HCT116 (cell line): ENCODE measurements around the gene NDUFAF5. TPM values are rescaled to one million over a fixed set of nuclear protein-coding genes. Genes with fewer than 3 reads are reported as not detected.

Experiments
- ATAC-seq: fragments of 200-7000 bp; cut with Tn5 transposase; 2 replicates; pipeline ENCODE4 v1.9.1; 2020; ENCODE audit warnings: mild to moderate bottlenecking, moderate library complexity
- BruUV-seq: library from RNA; stranded (reverse); fragments of 400-500 nt; replicated peaks from 2 replicates; lab custom pipeline; 2021; lab: Mats Ljungman, UMichigan
- CTCF ChIA-PET: fragments of 300-600 bp; sonication (Branson Sonifier 250); formaldehyde crosslinking; loops from one replicate; lab custom pipeline; 2021; ENCODE audit warnings: antibody characterized with exemption; lab: Charles Lee
- POLR2A ChIA-PET: fragments of 300-600, 350-600 bp; sonication (Branson Sonifier 250); formaldehyde crosslinking; loops from one replicate; lab custom pipeline; 2021; ENCODE audit warnings: antibody characterized with exemption; lab: Charles Lee
- RAD21 ChIA-PET, 2 experiments: fragments of 300-600 bp; sonication (Branson Sonifier 250); formaldehyde crosslinking; loops; one replicate each; lab custom pipeline; 2023; ENCODE audit warnings: low total read pairs in 2 of 2; ENCODE audit not compliant: uncharacterized antibody in 2 of 2, unreplicated experiment in 2 of 2, low non-redundant PET in 1 of 2; lab: Charles Lee
- DNase-seq: peaks from one replicate; pipeline ENCODE4 v3.0.0-alpha.2; 2010; ENCODE audit warnings: low read depth, low spot score
- H2AFZ ChIP-seq: fragments of 200-600 bp; shearing (Covaris generic), sonication (generic); 2 replicates; pipeline ENCODE4 v1.6.1; 2017; ENCODE audit warnings: low read depth, mixed run types, mixed read lengths, antibody characterized with exemption, low read length; ENCODE audit not compliant: poor library complexity, severe bottlenecking
- H3K27ac ChIP-seq: 2 replicates; pipeline ENCODE4 v1.5.1; 2012; ENCODE audit warnings: low read depth, low read length
- H3K27me3 ChIP-seq: fragments of 200-600 bp; sonication (generic); 2 replicates; pipeline ENCODE4 v1.6.1; 2016; ENCODE audit warnings: mixed run types, low read length, mixed read lengths; ENCODE audit not compliant: insufficient read depth
- H3K36me3 ChIP-seq, 2 experiments: fragments of 200-500 bp in 1 of 2; fragments of 200-600 bp in 1 of 2; sonication (Bioruptor generic) in 1 of 2; sonication (generic) in 1 of 2; 2 replicates each; pipeline versions ENCODE4 v1.5.1 to v1.6.1; 2014 to 2016; ENCODE audit warnings: low read length in 2 of 2, inconsistent platforms in 1 of 2, mixed read lengths in 1 of 2, mixed run types in 1 of 2; ENCODE audit not compliant: insufficient read depth in 2 of 2, control insufficient read depth in 1 of 2
- H3K4me1 ChIP-seq, 2 experiments: fragments of 200-600 bp in 1 of 2; sonication (generic) in 1 of 2; 2 replicates each; pipeline versions ENCODE4 v1.5.1 to v1.6.1; 2012 to 2017; ENCODE audit warnings: low read length in 2 of 2, inconsistent platforms in 1 of 2, mild to moderate bottlenecking in 1 of 2, mixed read lengths in 1 of 2, mixed run types in 1 of 2, moderate library complexity in 1 of 2; ENCODE audit not compliant: insufficient read depth in 2 of 2, control insufficient read depth in 1 of 2
- H3K4me2 ChIP-seq: fragments of 200-600 bp; sonication (generic); 2 replicates; pipeline ENCODE4 v1.6.1; 2017; ENCODE audit warnings: mixed run types, low read length, mixed read lengths
- H3K4me3 ChIP-seq, 2 experiments: fragments of 200-600 bp in 1 of 2; sonication (generic) in 1 of 2; replicated peaks in 1 of 2; 2 replicates each; pipeline ENCODE4 v1.5.1; 2011 to 2016; ENCODE audit warnings: low read length in 2 of 2, control low read depth in 1 of 2, low read depth in 1 of 2, mild to moderate bottlenecking in 1 of 2, mixed read lengths in 1 of 2, mixed run types in 1 of 2
- H3K79me2 ChIP-seq: fragments of 200-600 bp; sonication (generic); 2 replicates; pipeline ENCODE4 v1.6.1; 2017; ENCODE audit warnings: mild to moderate bottlenecking, mixed run types, low read length, moderate library complexity, mixed read lengths; ENCODE audit not compliant: insufficient read depth
- H3K9ac ChIP-seq: fragments of 200-600 bp; sonication (generic); 2 replicates; pipeline ENCODE4 v1.6.1; 2016; ENCODE audit warnings: low read length, mixed read lengths
- H3K9me2 ChIP-seq: fragments of 200-600 bp; sonication (generic), shearing (Covaris generic); 2 replicates; pipeline ENCODE4 v1.6.1; 2017; ENCODE audit warnings: mixed run types, mild to moderate bottlenecking, moderate library complexity; ENCODE audit not compliant: insufficient read depth
- H3K9me3 ChIP-seq, 2 experiments: fragments of 200-500 bp in 1 of 2; fragments of 200-600 bp in 1 of 2; sonication (Bioruptor generic) in 1 of 2; sonication (generic) in 1 of 2; 2 replicates each; pipeline ENCODE4 v1.6.1; 2014 to 2017; ENCODE audit warnings: low read length in 2 of 2, mixed read lengths in 2 of 2, inconsistent platforms in 1 of 2, low read depth in 1 of 2, mild to moderate bottlenecking in 1 of 2, mixed run types in 1 of 2, moderate library complexity in 1 of 2; ENCODE audit not compliant: control insufficient read depth in 1 of 2, insufficient read depth in 1 of 2
- H4K20me1 ChIP-seq: fragments of 200-600 bp; sonication (generic), shearing (Covaris generic); 2 replicates; pipeline ENCODE4 v1.6.1; 2017; ENCODE audit warnings: mixed run types, mild to moderate bottlenecking, moderate library complexity; ENCODE audit not compliant: insufficient read depth
- CBX3 ChIP-seq: IDR thresholded peaks from 2 replicates; pipeline ENCODE4 v1.6.1; 2012; ENCODE audit warnings: low read depth
- CEBPB ChIP-seq: IDR thresholded peaks from 2 replicates; pipeline ENCODE4 v1.6.1; 2012; ENCODE audit warnings: low read depth
- EGR1 ChIP-seq: IDR thresholded peaks from 2 replicates; pipeline ENCODE4 v1.6.1; 2012; ENCODE audit warnings: low read depth
- EZH2 ChIP-seq: fragments of 200-600 bp; sonication (generic); IDR thresholded peaks from 2 replicates; pipeline ENCODE4 v1.6.1; 2017; ENCODE audit warnings: antibody characterized with exemption, mixed run types
- JUND ChIP-seq: IDR thresholded peaks from 2 replicates; pipeline ENCODE4 v1.6.1; 2012
- RAD21 ChIP-seq: IDR thresholded peaks from 2 replicates; pipeline ENCODE4 v1.6.1; 2012; ENCODE audit warnings: low read depth, mild to moderate bottlenecking
- SIN3A ChIP-seq: IDR thresholded peaks from 2 replicates; pipeline ENCODE4 v1.6.1; 2012; ENCODE audit warnings: low read depth
- TCF7L2 ChIP-seq: IDR thresholded peaks from 2 replicates; pipeline ENCODE4 v1.7.0; 2011; ENCODE audit warnings: borderline replicate concordance, inconsistent platforms; ENCODE audit not compliant: insufficient read depth, insufficient read length; ENCODE audit errors: extremely low read depth
- YY1 ChIP-seq: IDR thresholded peaks from 2 replicates; pipeline ENCODE4 v1.6.1; 2011; ENCODE audit warnings: low read length, low read depth, moderate library complexity, mild to moderate bottlenecking; ENCODE audit not compliant: insufficient replicate concordance; ENCODE audit errors: extremely low read depth
- ZFX ChIP-seq: fragments of 450-650 bp; IDR thresholded peaks from 2 replicates; pipeline ENCODE4 v1.6.1; 2017
- ZNF274 ChIP-seq: fragments of 200-500 bp; sonication (Bioruptor generic); IDR thresholded peaks from 2 replicates; pipeline ENCODE4 v1.6.1; 2014; ENCODE audit warnings: mild to moderate bottlenecking, low read depth, low read length, inconsistent platforms
- intact Hi-C: fragments of 100-400 bp; cut with micrococcal nuclease; formaldehyde crosslinking; loops from 2 replicates; pipeline ENCODE4 v1.10.0; 2022
- total RNA-seq: library from RNA; stranded (reverse); gene quantifications from one replicate; pipeline ENCODE4 v1.2.1, GENCODE V29; 2021; ENCODE audit not compliant: unreplicated experiment
- TF ChIP-seq, protein P1 (sequence below): IDR thresholded peaks from 2 replicates; pipeline ENCODE4 v1.6.1; 2012; ENCODE audit warnings: low read depth
- TF ChIP-seq, protein P2 (sequence below), 3 experiments: fragments of 200-600 bp in 1 of 3; sonication (generic) in 1 of 3; IDR thresholded peaks in 2 of 3; conservative IDR thresholded peaks in 1 of 3; 2 replicates each; pipeline ENCODE4 v1.5.1; 2012 to 2017; ENCODE audit warnings: low read depth in 2 of 3, low read length in 2 of 3, antibody characterized with exemption in 1 of 3, borderline replicate concordance in 1 of 3, control low read depth in 1 of 3, mild to moderate bottlenecking in 1 of 3, mixed read lengths in 1 of 3, mixed run types in 1 of 3, moderate library complexity in 1 of 3; ENCODE audit not compliant: insufficient read depth in 1 of 3
- TF ChIP-seq, protein P3 (sequence below): IDR thresholded peaks from 2 replicates; pipeline ENCODE4 v1.6.1; 2012

Gene NDUFAF5
- total RNA-seq, 1 experiment from 2014 or later, result 30.8 TPM

DNA sequence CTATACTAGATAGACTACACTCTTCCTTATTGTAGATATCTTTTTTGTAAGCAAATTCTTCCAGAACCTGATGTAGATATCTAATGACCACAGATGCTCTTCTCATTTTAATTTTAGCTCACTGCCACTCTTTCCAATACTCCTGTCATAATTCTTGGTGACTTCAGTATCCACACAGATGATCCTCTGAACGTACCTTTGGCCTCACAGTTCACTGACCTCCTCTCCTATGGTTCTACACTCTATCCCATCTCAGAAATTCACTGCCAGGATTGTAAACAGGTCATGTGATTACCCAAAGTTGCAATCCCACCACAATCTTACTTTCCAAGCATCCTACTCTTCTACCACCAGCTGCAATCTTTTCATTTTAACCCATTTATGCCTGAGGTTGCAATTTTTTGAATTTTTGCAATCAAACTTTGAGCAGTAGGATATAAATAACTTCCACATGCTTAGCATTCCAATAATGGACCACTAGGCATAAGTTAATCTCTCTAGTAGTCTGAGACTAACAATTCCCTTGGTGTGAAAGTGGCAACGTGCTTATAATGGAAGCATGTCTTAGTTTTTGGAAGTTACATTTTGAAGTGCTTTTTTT, 31.3 kb upstream of the NDUFAF5 start:
- Histone ChIP-seq H3K4me1 (no peaks in the 10 kb centered on the region), H3K79me2 (peaks cover 20% of the 10 kb centered on the region; the same call in 1 of the 2 replicates), H2AFZ (no peak overlapping the region), H3K9me3 (no peaks in the 10 kb centered on the region), H3K27me3 (no peaks in the 10 kb centered on the region), H3K4me2 (no peak overlapping the region), H3K9me2 (no peaks in the 10 kb centered on the region), H3K9ac (no peak overlapping the region), H3K36me3 (peaks cover 14 to 24% of the 10 kb centered on the region in 2 experiments; a peak in 3 of 4 replicates), H3K4me3 (no peak overlapping the region), H4K20me1 (peaks cover 3% of the 10 kb centered on the region; the same call in 1 of the 2 replicates), H3K27ac (no peak overlapping the region)
- TF ChIP-seq EZH2 (no peak), SIN3A (no peak), TCF7L2 (no peak), EGR1 (no peak), ZFX (no peak), CEBPB (no peak), RAD21 (no peak), YY1 (no peak), CBX3 (no peak), JUND (no peak), ZNF274 (no peak)
- TF ChIP-seq, protein P1, sequence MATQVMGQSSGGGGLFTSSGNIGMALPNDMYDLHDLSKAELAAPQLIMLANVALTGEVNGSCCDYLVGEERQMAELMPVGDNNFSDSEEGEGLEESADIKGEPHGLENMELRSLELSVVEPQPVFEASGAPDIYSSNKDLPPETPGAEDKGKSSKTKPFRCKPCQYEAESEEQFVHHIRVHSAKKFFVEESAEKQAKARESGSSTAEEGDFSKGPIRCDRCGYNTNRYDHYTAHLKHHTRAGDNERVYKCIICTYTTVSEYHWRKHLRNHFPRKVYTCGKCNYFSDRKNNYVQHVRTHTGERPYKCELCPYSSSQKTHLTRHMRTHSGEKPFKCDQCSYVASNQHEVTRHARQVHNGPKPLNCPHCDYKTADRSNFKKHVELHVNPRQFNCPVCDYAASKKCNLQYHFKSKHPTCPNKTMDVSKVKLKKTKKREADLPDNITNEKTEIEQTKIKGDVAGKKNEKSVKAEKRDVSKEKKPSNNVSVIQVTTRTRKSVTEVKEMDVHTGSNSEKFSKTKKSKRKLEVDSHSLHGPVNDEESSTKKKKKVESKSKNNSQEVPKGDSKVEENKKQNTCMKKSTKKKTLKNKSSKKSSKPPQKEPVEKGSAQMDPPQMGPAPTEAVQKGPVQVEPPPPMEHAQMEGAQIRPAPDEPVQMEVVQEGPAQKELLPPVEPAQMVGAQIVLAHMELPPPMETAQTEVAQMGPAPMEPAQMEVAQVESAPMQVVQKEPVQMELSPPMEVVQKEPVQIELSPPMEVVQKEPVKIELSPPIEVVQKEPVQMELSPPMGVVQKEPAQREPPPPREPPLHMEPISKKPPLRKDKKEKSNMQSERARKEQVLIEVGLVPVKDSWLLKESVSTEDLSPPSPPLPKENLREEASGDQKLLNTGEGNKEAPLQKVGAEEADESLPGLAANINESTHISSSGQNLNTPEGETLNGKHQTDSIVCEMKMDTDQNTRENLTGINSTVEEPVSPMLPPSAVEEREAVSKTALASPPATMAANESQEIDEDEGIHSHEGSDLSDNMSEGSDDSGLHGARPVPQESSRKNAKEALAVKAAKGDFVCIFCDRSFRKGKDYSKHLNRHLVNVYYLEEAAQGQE, result no peak
- TF ChIP-seq, protein P2, sequence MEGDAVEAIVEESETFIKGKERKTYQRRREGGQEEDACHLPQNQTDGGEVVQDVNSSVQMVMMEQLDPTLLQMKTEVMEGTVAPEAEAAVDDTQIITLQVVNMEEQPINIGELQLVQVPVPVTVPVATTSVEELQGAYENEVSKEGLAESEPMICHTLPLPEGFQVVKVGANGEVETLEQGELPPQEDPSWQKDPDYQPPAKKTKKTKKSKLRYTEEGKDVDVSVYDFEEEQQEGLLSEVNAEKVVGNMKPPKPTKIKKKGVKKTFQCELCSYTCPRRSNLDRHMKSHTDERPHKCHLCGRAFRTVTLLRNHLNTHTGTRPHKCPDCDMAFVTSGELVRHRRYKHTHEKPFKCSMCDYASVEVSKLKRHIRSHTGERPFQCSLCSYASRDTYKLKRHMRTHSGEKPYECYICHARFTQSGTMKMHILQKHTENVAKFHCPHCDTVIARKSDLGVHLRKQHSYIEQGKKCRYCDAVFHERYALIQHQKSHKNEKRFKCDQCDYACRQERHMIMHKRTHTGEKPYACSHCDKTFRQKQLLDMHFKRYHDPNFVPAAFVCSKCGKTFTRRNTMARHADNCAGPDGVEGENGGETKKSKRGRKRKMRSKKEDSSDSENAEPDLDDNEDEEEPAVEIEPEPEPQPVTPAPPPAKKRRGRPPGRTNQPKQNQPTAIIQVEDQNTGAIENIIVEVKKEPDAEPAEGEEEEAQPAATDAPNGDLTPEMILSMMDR (IDR thresholded peaks at IDR 0.05 in 2 of 3, conservative IDR thresholded peaks at IDR 0.05 in 1 of 3; ENCODE audit: borderline replicate concordance in 1 of 3, insufficient read depth in 1 of 3, low read depth in 2 of 3, low read length in 2 of 3), result no peak
- TF ChIP-seq, protein P3, sequence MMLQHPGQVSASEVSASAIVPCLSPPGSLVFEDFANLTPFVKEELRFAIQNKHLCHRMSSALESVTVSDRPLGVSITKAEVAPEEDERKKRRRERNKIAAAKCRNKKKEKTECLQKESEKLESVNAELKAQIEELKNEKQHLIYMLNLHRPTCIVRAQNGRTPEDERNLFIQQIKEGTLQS, result no peak
- POLR2A ChIA-PET, result no interaction called here
- intact Hi-C loops, result no loop called here
- RAD21 ChIA-PET, result no interaction called here
- CTCF ChIA-PET, result no interaction called here
- no TSS peak for BruUV-seq
- no peak for DNase-seq
- no peak for ATAC-seq
